HepG2 (cell line): Measurements from ENCODE around the gene RPS8. TPM values are rescaled to one million over a fixed set of nuclear protein-coding genes. Genes with fewer than 3 reads are reported as not detected.

Source experiments
- DNMT3B ChIP-seq: conservative IDR thresholded peaks from 2 replicates; pipeline ENCODE4 v1.6.1; 2016; ENCODE audit warnings: missing biosample characterization, control low read depth
- EP300 ChIP-seq, 3 experiments: sonication (generic) in 1 of 3; formaldehyde crosslinking in 1 of 3; IDR thresholded peaks; 2 replicates each; pipeline versions ENCODE4 v1.5.1 to v1.6.1; 2011 to 2020; ENCODE audit warnings: low read depth in 2 of 3, low read length in 2 of 3, borderline replicate concordance in 1 of 3, improper control_type of control experiment in 1 of 3, mild to moderate bottlenecking in 1 of 3, missing genetic modification reagents in 1 of 3, moderate library complexity in 1 of 3
- HOXA3 ChIP-seq: sonication (generic); formaldehyde crosslinking; IDR thresholded peaks from 2 replicates; pipeline ENCODE4 v1.5.0; 2020; ENCODE audit warnings: missing genetic modification reagents
- NFIC ChIP-seq: IDR thresholded peaks from 2 replicates; pipeline ENCODE4 v1.6.1; 2012; ENCODE audit warnings: mild to moderate bottlenecking, low read length, inconsistent platforms
- RFX3 ChIP-seq: IDR thresholded peaks from 2 replicates; pipeline ENCODE4 v1.6.1; 2016; ENCODE audit warnings: missing biosample characterization, missing genetic modification reagents
- ZBTB7A ChIP-seq: sonication (generic); formaldehyde crosslinking; IDR thresholded peaks from 2 replicates; pipeline ENCODE4 v1.8.0; 2022; ENCODE audit warnings: mild to moderate bottlenecking, missing genetic modification reagents
- ZIK1 ChIP-seq: sonication (generic); formaldehyde crosslinking; IDR thresholded peaks from 2 replicates; pipeline ENCODE4 v1.5.0; 2020; ENCODE audit warnings: mild to moderate bottlenecking, low read depth, missing genetic modification reagents, borderline replicate concordance
- ZNF235 ChIP-seq: sonication (generic); formaldehyde crosslinking; IDR thresholded peaks from 2 replicates; pipeline ENCODE4 v1.8.1; 2023; ENCODE audit warnings: mild to moderate bottlenecking, missing genetic modification reagents, borderline replicate concordance
- ZNF251 ChIP-seq: sonication (generic); formaldehyde crosslinking; IDR thresholded peaks from 2 replicates; pipeline ENCODE4 v1.9.0; 2021; ENCODE audit warnings: mild to moderate bottlenecking, missing genetic modification reagents
- ZNF781 ChIP-seq: sonication (generic); formaldehyde crosslinking; IDR thresholded peaks from 2 replicates; pipeline ENCODE4 v1.5.1; 2020; ENCODE audit warnings: borderline replicate concordance, mild to moderate bottlenecking, missing genetic modification reagents; ENCODE audit errors: not compliant biosample characterization
- polyA plus RNA-seq, 8 experiments: library from polyadenylated mRNA; depleted of rRNA in 3 of 8; stranded (reverse) in 7 of 8; unstranded in 1 of 8; fragments of >200 nt; fragmentation: Illumina TruSeq in 4 of 8; extraction: Trizol in 4 of 8; gene quantifications; 2 replicates each; pipeline versions ENCODE4 v1.2.1 to v1.2.3, GENCODE V29; 2011 to 2016; ENCODE audit warnings: low read depth in 4 of 8, missing spikeins in 1 of 8, mixed read lengths in 1 of 8; ENCODE audit not compliant: insufficient read depth in 1 of 8
- total RNA-seq, 5 experiments: library from RNA; depleted of rRNA; stranded (reverse); fragments of >200 nt; fragmentation: Illumina TruSeq; extraction: Trizol; gene quantifications; 2 replicates each; pipeline ENCODE4 v1.2.3, GENCODE V29; 2016; ENCODE audit warnings: low read depth in 1 of 5
- TF ChIP-seq, protein P1 (sequence below): sonication (generic); formaldehyde crosslinking; IDR thresholded peaks from 2 replicates; pipeline ENCODE4 v1.5.0; 2020; ENCODE audit warnings: missing genetic modification reagents, mild to moderate bottlenecking, borderline replicate concordance
- TF ChIP-seq, protein P2 (sequence below): sonication (generic); formaldehyde crosslinking; IDR thresholded peaks from 2 replicates; pipeline ENCODE4 v1.9.0; 2022; ENCODE audit warnings: low read depth, missing genetic modification reagents
- TF ChIP-seq, protein P3 (sequence below): sonication (generic); formaldehyde crosslinking; IDR thresholded peaks from 2 replicates; pipeline ENCODE4 v1.8.1; 2023; ENCODE audit warnings: mild to moderate bottlenecking, missing genetic modification reagents
- TF ChIP-seq, protein P4 (sequence below): sonication (generic); formaldehyde crosslinking; IDR thresholded peaks from 2 replicates; pipeline ENCODE4 v1.8.1; 2023; ENCODE audit warnings: mild to moderate bottlenecking, moderate library complexity, missing genetic modification reagents
- TF ChIP-seq, protein P5 (sequence below): sonication (generic); formaldehyde crosslinking; IDR thresholded peaks from 2 replicates; pipeline ENCODE4 v1.5.1; 2020; ENCODE audit warnings: missing genetic modification reagents, mild to moderate bottlenecking, borderline replicate concordance
- TF ChIP-seq, protein P6 (sequence below): sonication (generic); formaldehyde crosslinking; IDR thresholded peaks from 2 replicates; pipeline ENCODE4 v1.5.1; 2020; ENCODE audit warnings: missing genetic modification reagents, mild to moderate bottlenecking, borderline replicate concordance

RPS8 gene
- total and polyA plus RNA-seq, 2 of the 13 experiments (the other 11 are each of a cell fraction or from before 2014, with no cell fraction given), result 2,628 to 2,822 TPM

DNA sequence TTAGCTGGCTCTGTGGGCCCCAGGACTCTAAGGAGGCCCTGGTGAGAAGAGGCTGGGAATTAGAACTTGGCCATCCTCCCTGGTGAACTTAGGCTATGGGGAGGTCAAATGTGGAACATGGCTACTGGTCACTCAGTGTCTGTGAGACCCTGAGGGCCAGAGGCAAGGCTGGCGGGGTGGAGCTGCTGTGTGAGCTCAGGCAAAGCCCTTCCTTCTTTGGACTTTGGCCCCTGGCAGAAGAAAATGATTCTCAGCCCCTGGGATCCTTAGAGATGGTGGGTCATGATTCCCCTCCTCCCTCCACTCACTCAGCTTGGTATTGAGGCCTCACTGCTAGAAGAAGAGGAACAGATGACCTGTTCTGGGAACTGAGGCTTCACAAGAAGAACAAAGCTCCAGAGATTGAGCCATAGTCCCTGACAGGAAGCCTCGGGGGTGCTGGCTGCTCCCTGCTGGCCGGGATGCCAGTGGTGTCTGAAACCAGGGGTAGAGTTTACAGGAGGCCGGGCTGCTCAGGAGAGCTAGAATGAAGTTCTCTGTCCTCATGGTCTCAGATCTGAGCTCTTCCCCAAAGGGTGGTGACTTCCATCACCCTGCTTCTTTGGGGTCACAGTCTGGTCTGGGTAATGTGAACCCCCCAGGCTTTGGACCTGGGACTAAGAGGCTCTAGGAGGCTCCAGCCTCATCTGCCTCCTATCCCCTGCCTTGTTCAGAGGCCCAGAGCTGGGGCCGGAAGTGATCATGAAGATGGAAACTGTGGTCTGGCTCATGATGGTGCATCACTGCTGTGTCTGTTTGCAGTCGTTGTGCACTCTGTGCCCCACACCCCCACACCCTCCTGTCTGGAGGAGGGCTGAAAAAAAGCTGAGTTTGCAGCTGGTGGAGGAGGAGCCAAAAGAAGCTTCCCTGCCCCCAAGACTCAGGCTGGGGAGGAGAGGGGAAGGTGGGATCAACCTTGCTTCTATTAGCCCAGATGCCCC, 33.9 kb downstream of the RPS8 start (continued):
- no peak for TF ChIP-seq EP300 (IDR thresholded peaks at IDR 0.05; ENCODE audit: low read depth in 2 of 2, low read length in 2 of 2)
- TF ChIP-seq EP300 (CRISPR knock-in tag; IDR thresholded peaks at IDR 0.05; ENCODE audit: borderline replicate concordance), result no peak
- TF ChIP-seq, protein P1, sequence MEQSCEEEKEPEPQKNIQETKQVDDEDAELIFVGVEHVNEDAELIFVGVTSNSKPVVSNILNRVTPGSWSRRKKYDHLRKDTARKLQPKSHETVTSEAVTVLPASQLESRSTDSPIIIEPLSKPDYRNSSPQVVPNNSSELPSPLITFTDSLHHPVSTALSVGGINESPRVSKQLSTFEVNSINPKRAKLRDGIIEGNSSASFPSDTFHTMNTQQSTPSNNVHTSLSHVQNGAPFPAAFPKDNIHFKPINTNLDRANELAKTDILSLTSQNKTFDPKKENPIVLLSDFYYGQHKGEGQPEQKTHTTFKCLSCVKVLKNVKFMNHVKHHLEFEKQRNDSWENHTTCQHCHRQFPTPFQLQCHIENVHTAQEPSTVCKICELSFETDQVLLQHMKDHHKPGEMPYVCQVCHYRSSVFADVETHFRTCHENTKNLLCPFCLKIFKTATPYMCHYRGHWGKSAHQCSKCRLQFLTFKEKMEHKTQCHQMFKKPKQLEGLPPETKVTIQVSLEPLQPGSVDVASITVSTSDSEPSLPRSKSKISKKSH, result no peak
- TF ChIP-seq, protein P2, sequence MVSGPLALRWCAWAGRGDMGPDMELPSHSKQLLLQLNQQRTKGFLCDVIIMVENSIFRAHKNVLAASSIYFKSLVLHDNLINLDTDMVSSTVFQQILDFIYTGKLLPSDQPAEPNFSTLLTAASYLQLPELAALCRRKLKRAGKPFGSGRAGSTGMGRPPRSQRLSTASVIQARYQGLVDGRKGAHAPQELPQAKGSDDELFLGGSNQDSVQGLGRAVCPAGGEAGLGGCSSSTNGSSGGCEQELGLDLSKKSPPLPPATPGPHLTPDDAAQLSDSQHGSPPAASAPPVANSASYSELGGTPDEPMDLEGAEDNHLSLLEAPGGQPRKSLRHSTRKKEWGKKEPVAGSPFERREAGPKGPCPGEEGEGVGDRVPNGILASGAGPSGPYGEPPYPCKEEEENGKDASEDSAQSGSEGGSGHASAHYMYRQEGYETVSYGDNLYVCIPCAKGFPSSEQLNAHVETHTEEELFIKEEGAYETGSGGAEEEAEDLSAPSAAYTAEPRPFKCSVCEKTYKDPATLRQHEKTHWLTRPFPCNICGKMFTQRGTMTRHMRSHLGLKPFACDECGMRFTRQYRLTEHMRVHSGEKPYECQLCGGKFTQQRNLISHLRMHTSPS, result no peak
- 0 out of 2 replicates have a peak, but pooled peaks have one; percentile 19 for TF ChIP-seq DNMT3B (CRISPR knock-in tag)
- TF ChIP-seq, protein P3, sequence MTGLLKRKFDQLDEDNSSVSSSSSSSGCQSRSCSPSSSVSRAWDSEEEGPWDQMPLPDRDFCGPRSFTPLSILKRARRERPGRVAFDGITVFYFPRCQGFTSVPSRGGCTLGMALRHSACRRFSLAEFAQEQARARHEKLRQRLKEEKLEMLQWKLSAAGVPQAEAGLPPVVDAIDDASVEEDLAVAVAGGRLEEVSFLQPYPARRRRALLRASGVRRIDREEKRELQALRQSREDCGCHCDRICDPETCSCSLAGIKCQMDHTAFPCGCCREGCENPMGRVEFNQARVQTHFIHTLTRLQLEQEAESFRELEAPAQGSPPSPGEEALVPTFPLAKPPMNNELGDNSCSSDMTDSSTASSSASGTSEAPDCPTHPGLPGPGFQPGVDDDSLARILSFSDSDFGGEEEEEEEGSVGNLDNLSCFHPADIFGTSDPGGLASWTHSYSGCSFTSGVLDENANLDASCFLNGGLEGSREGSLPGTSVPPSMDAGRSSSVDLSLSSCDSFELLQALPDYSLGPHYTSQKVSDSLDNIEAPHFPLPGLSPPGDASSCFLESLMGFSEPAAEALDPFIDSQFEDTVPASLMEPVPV, result no peak
- TF ChIP-seq, protein P4, sequence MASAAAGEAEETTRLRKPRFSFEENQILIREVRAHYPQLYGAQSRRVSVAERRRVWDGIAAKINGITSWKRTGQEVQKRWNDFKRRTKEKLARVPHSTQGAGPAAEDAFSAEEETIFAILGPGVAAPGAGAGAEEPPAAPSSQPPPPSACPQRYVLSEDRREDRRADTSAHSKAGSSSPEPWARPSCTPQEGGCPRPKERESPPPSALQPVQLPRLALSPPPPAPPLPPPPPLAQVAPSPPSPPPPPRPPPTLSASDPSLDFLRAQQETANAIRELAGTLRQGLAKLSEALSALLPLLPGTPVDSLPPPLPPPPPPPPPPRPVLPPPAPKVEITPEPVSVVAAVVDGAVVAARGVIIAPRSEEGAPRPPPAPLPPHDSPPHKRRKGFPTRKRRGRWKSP (CRISPR knock-in tag), result no peak
- TF ChIP-seq ZIK1, result no peak
- TF ChIP-seq NFIC, result no peak
- TF ChIP-seq ZNF235 (CRISPR knock-in tag), result no peak
- TF ChIP-seq, protein P5, sequence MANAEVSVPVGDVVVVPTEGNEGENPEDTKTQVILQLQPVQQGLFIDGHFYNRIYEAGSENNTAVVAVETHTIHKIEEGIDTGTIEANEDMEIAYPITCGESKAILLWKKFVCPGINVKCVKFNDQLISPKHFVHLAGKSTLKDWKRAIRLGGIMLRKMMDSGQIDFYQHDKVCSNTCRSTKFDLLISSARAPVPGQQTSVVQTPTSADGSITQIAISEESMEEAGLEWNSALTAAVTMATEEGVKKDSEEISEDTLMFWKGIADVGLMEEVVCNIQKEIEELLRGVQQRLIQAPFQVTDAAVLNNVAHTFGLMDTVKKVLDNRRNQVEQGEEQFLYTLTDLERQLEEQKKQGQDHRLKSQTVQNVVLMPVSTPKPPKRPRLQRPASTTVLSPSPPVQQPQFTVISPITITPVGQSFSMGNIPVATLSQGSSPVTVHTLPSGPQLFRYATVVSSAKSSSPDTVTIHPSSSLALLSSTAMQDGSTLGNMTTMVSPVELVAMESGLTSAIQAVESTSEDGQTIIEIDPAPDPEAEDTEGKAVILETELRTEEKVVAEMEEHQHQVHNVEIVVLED (CRISPR knock-in tag), result 0 out of 2 replicates have a peak, but pooled peaks have one; percentile 35
- no peak for TF ChIP-seq ZNF781 (CRISPR knock-in tag)
- TF ChIP-seq HOXA3 (CRISPR knock-in tag), result peak; percentile 32; the same call in 1 of the 2 replicates
- TF ChIP-seq ZBTB7A, result 0 out of 2 replicates have a peak, but pooled peaks have one; percentile 50
- TF ChIP-seq RFX3, result no peak
- TF ChIP-seq ZNF251 (CRISPR knock-in tag), result no peak
- TF ChIP-seq, protein P6, sequence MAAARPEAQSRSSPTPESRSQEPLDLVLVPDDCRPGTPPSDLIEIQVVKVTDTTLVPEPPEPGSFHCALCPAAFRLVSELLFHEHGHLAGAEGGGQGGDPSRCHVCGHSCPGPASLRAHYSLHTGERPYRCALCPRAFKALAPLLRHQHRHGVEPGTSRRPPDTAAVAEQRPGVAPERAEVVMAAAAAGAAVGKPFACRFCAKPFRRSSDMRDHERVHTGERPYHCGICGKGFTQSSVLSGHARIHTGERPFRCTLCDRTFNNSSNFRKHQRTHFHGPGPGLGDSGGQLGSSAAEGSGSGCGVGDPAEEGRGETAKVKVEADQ, result no peak
